UCSD-AML1 (cell line): ENCODE data around the gene SIMC1.
"Not testable (repeated sequence)": the region's sequence is repeated elsewhere in the genome, so short reads cannot be mapped to it uniquely, and the experiment has no call there.

Experiments used
- DNase-seq: peaks from one replicate; lab custom pipeline; 2025; ENCODE audit not compliant: unreplicated experiment; lab: John Stamatoyannopoulos, UW

Gene SIMC1

DNA sequence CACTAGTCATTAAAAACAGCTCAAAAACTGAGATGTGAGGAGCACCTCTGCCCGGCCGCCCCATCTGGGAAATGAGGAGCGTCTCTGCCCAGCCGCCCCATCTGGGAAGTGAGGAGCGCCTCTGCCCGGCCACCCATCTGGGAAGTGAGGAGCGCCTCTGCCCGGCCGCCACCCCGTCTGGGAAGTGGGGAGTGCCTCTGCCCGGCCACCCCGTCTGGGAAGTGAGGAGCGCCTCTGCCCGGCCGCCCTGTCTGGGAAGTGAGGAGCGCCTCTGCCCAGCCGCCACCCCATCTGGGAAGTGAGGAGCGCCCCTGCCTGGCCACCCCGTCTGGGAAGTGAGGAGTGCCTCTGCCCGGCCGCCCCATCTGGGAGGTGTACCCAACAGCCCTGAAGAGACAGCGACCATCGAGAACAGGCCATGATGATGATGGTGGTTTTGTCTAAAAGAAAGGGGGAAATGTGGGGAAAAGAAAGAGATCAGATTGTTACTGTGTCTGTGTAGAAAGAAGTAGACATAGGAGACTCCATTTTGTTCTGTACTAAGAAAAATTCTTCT lies 23.7 kb upstream of the SIMC1 start:
- not testable (repeated sequence) for DNase-seq

DNA sequence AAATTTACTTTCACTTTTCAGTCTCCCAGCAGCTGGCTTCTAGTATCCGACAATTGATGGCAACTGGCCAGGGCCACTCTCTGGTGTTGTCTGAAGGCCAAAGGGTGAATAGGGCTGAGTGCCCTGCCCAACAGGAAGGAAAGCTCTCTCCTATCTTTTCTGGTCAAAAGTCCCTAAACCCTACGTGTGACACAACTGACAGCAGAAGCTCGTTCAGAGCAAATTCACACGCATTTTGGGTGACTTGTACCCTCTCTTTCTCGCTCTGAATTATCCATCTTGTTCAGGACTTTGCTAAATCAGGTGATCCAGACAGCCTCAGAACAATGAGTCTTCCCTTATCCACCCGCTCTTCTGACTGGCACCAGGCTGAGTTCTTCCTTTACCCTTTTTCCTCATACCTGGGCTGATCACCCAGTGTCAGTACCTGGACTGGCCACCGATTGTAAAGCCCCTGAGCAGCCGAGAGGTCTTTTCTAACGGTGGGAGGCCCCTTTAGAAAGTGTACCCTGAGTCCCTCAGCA lies 21.8 kb upstream of the SIMC1 start:
- not testable (repeated sequence) for DNase-seq

DNA sequence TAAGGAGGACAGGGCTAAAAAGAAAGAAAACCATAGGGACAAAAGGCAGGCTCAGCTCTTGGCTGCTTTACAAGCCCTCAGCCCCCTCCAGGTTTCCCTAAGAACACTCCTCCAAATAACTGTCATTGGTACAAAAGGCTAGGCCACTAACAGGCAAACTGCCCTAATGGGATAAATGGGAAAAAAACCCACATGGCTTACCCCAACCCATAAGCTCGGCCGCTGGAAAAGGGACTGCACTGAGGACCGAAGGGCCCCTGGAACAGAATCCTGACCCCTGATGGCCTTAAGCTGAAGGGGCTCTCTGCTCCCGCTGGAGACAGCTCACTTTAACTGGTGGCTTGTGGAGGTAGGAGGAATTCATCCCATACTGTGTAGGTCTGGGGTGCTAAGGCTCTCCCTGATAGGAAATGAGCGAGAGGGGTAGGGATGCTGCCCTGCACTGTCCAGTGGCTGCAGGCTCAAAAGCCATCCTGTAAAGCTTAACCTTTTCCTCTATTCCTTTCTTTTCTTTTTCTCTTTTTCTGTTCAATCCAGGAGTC lies 21.0 kb upstream of the SIMC1 start:
- DNase-seq = not testable (repeated sequence)

DNA sequence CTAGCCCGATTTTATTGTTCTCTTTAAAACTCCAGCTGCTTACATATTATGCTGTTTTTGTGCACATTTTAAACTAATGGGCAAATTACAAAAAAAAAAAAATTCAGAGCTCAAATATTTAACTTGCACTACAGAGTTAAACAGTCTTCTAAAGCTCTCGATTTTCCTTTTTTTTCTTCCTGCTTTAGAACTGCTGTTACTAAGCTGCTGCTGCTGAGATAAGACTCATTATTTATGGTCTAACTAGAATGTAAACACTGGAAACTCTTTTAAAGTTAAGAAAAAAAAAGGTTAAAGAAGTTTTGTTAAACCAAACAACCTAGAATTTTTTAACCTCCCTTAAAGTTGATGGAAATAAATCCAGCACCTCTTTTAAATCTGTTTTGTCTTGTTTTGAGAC lies 20.5 kb upstream of the SIMC1 start:
- DNase-seq = not testable (repeated sequence)

DNA sequence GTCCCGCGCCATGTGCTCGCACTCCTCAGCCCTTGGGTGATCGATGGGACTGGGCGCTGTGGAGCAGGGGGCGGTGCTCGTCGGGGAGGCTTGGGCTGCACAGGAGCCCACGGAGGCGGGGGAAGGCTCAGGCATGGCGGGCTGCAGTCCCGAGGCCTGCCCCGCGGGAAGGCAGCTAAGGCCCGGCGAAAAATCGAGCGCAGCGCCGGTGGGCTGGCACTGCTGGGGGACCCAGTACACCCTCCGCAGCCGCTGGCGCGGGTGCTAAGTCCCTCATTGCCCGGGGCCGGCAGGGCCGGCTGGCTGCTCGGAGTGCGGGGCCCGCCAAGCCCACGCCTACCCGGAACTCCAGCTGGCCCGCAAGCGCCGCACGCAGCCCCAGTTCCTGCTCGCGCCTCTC lies 16.2 kb upstream of the SIMC1 start:
- DNase-seq = not testable (repeated sequence)

DNA sequence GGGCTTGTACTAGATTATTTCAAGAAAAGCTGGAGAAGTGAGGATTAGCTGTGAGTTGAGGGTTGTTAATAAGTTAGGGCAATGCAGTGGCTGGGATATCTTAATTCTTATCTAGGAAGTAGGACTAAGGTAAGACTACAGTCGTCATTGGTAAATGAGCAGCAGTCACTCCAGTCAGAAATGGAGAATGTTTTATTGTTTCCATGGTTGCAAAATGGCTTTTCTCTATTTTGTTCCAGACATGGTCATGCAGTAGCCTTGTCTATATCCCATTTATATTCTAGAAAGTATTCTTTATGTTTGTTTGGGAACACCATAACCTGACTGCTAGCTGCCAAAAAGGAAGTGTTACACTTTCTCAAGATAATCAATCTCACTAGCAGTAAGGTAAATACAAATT lies 9.9 kb upstream of the SIMC1 start:
- DNase-seq = not testable (repeated sequence)

DNA sequence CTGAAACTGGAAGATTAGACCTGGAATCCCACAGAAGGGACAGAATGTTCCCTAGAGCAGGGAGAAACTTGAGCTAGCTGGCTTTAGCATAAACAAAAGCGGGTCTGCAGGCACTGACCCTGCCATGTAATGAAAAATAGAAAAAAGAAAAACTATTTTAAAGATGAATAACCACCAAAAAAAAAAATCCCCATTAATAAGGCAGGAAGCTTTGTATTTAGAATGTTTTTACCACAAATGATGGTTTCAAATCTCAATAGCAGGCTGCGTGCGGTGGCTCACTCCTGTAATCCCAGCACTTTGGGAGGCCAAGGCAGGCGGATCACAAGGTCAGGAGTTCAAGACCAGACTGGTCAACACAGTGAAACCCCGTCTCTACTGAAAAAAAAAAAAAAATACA lies 5.0 kb upstream of the SIMC1 start:
- DNase-seq = not testable (repeated sequence)

DNA sequence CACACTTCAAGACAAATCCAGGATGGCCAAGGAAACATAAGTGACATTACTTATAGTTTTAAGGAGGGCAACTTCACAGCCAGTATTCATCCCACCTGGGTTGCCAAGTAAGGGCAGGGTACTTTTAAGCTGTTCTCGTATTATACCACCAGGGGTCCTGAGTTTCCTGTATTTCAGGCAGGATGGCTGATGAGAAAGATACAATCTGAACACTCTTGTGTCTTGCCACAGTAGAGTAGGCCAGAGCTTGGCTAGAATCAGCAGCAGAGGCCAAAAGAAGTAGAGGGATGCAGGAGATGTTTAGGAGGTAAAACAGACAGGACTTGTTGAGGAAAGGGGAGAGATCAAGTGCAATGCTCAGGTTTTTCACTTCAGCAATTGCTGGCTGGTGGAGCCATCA lies 3.1 kb upstream of the SIMC1 start:
- DNase-seq = not testable (repeated sequence)

DNA sequence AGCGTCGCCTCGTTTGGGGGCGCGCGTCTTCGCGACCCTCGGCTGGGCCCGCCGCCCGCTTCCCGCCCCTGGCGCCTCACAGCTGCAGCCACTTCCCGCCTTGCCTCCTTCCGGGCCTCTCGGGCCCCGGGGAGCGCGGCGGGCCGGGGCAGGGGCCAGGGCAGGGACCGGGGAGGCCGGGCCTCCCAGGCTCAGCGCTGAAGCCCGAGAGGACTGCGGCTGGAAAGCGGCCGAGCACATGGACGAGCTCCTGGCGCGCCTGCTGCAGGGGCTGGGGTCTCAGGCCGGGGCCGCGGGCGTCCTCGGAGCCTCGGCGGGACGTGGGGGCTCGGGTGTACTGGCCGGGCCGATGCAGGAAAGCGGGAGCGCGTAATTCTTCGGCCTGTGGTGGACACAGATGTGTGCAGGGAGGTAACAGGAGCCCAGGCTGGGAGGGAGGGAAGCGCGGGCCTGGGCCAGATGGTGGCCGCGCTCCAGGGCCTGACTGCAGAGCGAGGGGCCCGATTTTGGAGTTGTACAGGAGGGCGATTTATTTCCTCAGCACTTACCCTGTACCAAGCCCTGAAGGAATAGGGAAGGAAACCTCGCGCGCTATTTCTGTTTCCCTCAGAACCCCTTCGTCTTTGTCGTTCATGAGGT lies 540 bp downstream of the SIMC1 start:
- DNase-seq = not testable (repeated sequence)

DNA sequence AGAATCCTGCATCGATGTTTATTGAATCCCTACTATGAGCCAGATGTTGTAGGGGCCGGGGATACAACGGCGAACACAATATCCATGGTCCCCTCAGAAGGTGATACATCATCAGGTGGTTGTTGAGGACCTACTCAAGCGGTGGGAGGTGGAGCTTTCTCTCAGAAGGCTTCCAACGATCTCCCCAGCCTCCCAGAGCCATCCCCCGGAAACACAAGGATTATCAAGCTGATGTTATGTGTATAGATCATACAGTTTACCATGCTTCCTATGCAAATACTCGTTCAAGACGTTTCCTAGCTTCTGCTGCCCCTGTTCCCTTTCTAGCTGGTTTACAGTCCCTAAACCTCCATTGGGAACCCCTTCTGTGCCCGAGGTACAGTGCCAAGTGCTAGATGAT lies 1.1 kb downstream of the SIMC1 start:
- DNase-seq = not testable (repeated sequence)

DNA sequence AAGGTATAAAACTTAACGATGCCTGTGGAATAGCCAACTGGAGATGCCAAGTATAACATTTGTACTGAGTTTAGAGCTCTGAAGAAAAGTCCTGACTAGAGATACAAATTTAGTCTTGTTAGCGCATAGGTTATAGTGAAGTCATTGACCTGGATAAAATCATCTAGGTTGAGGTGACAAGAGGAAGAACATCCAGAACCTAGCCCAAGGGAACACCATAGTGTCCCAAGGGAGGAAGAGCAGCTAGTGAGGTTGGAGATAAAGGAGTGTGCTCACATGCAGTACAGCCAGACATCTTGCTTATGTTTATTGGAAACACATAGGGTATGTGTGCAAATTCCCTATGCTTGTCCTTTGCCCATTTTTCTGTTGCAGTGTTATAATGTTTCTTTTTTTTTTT lies 6.1 kb downstream of the SIMC1 start:
- not testable (repeated sequence) for DNase-seq

DNA sequence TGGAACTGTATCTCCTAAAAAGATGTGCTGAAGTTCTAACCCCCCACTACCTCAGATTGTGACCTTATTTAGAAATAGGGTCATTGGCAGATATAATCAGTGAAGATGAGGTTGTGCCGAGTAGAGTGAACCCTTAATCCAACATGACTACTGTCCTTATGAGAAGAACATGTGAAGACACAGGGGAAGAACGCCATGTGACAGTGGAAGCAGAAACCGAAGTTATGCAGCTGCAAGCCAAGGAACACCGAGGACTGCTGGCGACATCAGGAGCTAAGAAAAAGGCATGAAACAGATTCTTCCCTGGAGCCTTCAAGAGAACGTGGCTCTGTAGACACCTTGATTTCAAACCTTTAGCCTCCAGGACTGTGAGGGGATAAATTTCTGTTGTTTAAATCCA lies 6.8 kb downstream of the SIMC1 start:
- DNase-seq = not testable (repeated sequence)

DNA sequence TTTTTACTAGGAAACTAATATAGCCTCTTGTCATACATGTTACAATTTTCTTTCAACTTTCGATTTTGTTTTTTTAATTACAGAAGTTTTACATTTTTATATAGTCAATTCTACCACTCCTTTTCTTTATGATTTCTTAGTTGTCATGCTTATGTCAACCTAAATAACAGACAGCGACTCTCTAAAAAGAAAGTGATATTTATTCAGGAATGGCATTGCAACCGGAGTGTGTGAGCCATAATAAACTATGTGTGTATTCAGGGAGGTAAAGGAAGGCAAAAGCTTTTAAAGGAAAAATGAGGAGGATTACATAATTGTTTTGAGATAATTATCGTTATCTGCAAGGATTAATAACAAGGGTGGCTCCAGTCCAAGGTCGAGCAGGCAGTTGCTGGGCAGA lies 7.3 kb downstream of the SIMC1 start:
- not testable (repeated sequence) for DNase-seq

DNA sequence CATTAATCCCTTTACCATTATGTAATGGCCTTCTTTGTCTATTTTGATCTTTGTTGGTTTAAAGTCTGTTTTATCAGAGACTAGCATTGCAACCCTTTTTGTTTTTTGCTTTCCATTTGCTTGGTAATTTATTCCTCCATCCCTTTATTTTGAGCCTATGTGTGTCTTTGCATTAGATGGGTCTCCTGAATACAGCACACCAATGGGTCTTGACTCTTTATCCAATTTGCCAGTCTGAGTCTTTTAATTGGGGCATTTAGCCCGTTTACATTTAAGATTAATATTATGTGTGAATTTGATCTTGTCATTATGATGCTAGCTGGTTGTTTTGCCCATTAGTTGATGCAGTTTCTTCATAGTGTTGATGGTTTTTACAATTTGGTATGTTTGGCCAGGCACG lies 12.5 kb downstream of the SIMC1 start:
- not testable (repeated sequence) for DNase-seq

DNA sequence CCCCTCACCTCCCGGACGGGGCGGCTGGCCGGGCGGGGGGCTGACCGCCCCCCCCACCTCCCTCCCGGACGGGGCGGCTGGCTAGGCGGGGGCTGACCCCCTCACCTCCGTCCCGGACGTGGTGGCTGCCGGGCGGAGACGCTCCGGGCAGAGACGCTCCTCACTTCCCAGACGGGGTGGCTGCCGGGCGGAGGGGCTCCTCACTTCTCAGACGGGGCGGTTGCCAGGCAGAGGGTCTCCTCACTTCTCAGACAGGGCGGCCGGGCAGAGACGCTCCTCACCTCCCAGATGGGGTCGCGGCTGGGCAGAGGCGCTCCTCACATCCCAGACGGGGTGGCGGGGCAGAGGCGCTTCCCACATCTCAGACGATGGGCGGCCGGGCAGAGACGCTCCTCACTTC lies 13.9 kb downstream of the SIMC1 start:
- not testable (repeated sequence) for DNase-seq

DNA sequence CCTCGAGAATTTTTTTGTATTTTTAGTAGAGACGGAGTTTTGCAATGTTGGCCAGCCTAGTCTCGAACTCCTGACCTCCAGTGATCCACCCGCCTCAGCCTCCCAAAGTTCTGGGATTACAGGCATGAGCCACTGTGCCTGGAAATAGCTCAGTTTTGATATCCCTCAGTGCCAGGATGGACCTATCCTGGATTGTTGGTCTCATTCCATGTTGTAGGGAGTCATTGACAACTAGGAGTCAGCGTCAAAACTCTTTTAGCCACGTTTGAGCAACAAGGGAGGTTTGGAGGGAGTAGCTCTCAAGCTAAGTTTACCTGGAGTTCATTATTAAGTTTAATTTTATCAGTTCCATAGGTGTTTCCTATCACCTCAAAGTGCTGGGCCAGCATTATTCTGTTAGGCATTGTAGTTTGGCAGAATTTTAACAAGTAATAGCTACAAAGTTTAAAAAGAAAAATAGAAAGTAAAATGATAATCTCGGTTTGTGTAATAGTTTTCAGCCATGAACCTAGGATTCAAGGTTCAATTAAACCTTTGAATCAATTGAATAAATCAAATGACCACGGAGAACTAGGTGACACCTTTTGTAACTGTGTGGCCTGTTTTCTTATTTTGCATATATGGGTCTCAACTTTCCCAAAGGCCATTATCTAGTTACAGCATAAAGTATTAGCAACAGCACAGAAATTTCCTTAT lies 15.3 kb downstream of the SIMC1 start:
- not testable (repeated sequence) for DNase-seq

DNA sequence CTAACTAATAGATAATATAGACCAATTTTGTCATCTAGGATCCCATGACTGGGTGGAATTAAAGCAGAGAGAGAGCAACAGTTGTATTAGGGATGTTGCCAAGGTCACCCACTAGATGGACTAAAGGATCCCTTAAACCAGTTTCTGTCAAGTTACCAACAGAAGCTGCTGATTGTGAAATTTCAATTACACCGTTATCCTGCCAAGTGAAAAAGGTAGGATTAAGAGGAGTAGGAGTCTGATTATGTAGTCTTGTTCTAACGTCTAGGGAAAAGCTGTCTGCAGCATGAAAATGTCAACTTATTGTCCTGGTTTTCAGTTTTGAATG lies 15.8 kb downstream of the SIMC1 start:
- DNase-seq = not testable (repeated sequence)

DNA sequence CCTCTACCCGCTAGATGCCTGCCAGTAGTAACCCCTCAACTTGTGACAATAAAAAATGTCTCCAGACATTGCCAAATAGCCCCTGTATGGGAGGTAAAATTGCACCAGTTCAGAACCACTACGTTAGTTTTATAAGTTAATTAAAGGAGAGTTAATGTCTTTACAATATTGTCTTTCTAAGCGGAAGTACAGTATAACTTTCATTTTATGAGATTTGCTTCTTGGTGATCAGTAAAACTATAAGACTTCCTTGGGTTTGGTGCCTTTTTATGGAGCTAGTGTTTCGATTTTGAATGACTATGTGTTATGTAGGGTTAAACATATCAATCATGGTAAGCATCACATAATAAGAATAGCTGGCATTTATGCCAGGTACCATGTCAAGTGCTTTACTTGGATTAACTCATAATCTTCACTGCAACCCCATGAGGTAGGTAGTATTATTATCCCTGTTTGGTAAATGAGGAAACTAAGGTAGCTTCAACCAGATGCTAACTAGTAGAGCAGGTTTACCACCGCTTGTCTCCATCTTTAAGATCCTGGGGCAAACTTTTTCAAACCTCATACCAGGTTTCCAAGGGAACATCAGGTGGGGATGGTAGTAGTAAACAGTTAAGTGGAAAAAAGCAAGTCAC lies 19.8 kb downstream of the SIMC1 start:
- DNase-seq = not testable (repeated sequence)

DNA sequence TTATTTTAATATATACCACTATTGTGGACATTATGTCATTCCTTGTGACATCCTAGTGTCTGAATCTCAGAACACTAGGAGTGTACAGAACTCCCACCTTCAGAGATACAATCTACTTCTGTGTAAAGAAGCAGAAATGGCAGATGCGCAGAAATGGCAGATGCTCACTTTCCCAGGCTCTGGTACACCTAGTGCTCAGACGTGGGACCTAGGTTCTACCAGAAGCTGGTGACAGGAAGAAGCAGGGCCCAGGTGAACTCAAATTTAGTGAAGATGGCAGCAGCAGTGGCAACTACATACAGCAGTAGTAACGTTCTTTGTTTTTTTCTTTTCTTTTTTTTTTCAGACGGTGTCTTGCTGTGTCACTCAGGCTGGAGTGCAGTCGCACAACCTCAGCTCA lies 22.5 kb downstream of the SIMC1 start:
- DNase-seq = not testable (repeated sequence)

DNA sequence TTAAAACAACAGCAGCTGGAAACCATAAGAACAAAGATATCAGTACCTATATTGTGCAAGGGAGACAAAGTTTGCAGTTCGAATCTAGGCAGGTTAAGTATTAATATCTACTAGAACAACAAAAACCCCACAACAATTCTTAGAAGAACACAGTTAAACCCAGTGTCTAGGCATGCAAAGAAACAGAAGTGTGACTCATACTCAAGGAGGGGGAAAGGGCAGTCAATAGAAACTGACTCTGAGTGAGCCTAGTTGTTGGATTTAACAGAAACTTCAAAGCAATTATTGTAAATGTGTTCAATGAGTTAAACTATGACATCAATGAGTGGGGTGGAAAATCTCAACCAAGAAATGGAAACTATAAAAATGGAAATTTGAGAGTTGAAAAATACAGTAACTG lies 28.2 kb downstream of the SIMC1 start:
- not testable (repeated sequence) for DNase-seq

DNA sequence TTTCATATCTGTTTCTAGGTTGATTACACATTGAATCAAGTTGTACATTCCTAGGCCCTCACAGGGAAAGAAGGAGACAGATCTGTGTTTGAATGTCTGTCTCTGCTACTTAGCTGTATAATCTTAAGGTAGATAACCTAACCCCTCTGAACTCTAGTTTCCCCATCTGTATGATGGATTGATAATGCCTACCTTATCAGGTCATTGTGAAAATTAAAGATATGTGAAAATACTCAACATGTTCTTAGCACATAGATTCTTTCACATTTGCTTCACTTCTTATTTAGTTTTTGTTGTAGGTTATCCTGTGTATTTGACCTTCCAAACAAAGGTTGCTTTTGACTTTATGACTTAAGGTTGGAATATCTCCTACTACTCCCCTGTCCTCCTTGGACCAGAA lies 50.8 kb downstream of the SIMC1 start:
- not testable (repeated sequence) for DNase-seq
